RWPE1 (cell line): ENCODE results near the gene ZBTB47.

Source experiments
- CTCF ChIA-PET: fragments of 350-600 bp; sonication (Branson Sonifier 250); formaldehyde crosslinking; extraction: SDS; loops from one replicate; lab custom pipeline; 2021; lab: Yijun Ruan, JAX
- POLR2A ChIA-PET: fragments of 400-600 bp; formaldehyde crosslinking; extraction: SDS; loops from one replicate; lab custom pipeline; 2020; ENCODE audit warnings: antibody characterized with exemption; ENCODE audit not compliant: low non-redundant PET; lab: Yijun Ruan, JAX
- DNase-seq: peaks from one replicate; pipeline ENCODE4 v3.0.0; 2012; ENCODE audit warnings: low spot score
- H3K27ac ChIP-seq: fragments of 450-650 bp; 2 replicates; pipeline ENCODE4 v1.5.1; 2017
- CTCF ChIP-seq: fragments of 450-650 bp; conservative IDR thresholded peaks from 2 replicates; pipeline ENCODE4 v1.5.1; 2017; ENCODE audit warnings: low read depth, mild to moderate bottlenecking

Gene ZBTB47

DNA sequence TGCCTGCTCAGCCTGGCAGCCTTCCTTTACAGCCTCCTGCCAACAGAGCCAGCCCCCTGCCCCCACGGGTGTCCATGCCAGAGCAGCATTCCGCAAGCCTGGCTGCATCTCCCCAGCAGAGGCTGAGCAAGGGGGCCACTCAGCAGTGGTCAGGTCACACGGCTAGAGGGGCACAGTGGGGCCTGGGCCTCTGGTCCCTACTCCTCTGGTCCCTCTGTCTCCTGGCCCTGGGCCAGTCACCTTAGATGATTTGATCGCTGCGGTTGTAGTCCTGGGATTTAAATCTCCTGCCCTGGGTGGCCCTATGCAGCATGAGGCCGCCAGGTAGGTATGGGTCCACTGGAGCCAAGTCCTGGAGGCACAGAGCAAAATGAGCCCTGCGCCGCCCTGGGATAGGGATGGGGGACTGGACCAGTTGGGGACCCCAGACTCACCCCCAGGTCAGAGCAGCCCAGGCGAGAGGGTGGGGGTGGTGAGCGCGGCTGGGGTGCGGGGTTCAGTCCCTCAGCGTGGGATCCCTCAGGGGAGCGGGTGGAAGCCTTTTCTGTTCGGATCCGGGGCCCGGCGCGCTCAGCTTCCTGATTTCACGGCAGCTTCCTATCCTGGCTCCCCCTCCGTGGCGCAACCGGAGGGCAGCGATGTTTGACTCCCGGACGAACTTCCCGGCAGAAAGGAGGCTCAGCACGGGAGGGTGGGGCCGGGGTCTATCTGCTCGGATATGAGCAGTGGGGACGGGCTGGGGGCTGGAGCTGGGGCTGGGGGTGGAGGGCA lies at the start of gene ZBTB47:
Gene ZBTB47, plus strand, starts transcription at position 138 of the 771 bp plus-strand sequence. CDS start 4,659 bp downstream, outside the sequence.
- no peak for TF ChIP-seq CTCF
- peak within 1 kb of the TSS; percentile 86 for H3K27ac ChIP-seq
- ChIA-PET CTCF (interaction anchor here (1.0 kb wide), 1 partner anchor 11 kb away, joined by 3 read pairs; no protein-coding TSS in a partner anchor), POLR2A (no interaction called here)
- peak; percentile 34 for DNase-seq

DNA sequence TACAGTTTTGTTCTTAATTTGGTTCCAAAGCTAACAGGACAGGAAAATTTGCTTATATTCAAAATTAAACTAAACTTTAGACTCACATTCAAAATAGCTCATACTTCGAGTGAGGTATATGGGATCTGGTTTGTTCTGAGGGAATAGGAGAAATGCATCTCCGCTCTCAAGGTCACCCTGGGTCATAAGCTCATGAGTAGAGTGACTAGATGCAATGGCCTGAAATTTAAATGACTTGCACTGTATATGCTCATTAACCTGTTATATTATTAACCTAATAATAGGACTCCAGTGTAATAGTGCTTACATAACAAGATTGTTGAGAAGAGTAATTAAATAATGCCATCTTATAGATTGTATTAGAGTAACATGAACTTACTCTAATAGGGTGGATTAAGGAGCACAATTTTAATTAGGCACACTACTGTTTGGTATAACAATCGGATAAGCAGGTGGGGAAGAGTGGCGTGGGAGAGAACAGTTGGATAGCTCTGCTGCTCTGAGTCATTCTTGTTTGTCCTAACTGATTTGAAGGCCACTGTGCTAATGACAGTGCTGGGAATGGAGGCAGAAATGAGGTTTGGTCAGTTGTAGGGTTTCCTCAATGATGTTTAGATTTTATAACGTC lies 47.8 kb upstream of the ZBTB47 start:
- no peak overlapping the region for H3K27ac ChIP-seq
- TF ChIP-seq CTCF = no peak
- ChIA-PET CTCF (interaction anchor here (0.7 kb wide), 1 partner anchor 177 kb away, joined by 3 read pairs; no protein-coding TSS in a partner anchor), POLR2A (no interaction called here)
- no peak for DNase-seq

GRCh38 chr3:42608581-42608980 lies 44.9 kb upstream of the ZBTB47 start:
- DNase-seq = no peak
- CTCF ChIA-PET = interaction anchor here (0.6 to 1.1 kb wide), 2 partner anchors 11 to 104 kb away, joined by 3 read pairs; no protein-coding TSS in a partner anchor
- TF ChIP-seq CTCF = no peak
- POLR2A ChIA-PET = no interaction called here
- H3K27ac ChIP-seq = 0 out of 2 replicates have a peak overlapping the region, but pooled peaks have one; percentile 42

- ChIA-PET CTCF (no interaction called here), POLR2A (no interaction called here)
- TF ChIP-seq CTCF = no peak
- H3K27ac ChIP-seq = no peak overlapping the region
- DNase-seq = no peak
Observed at GRCh38 chr3:42610976-42611375, 42.5 kb upstream of the ZBTB47 start.

DNA sequence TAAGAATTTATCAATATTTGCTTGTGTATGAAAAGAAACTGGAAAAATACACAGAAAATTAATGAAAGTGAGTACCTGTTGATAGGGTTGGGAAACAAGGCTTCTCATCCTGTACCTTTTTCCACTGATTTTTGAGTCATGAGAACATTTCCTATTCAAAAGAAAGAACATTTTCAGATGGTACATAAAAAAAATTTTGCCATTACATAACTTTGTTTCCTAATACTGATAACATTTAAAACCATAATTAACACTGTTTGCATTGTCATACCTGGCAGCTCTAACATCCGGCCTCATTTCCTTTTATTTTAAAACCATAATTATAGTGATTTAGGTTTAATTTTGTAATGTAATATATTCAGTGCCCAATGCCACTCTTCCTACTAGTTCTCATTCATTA lies 41.3 kb upstream of the ZBTB47 start:
- POLR2A ChIA-PET = no interaction called here
- no peak overlapping the region for H3K27ac ChIP-seq
- CTCF ChIA-PET = no interaction called here
- DNase-seq = no peak
- no peak for TF ChIP-seq CTCF

DNA sequence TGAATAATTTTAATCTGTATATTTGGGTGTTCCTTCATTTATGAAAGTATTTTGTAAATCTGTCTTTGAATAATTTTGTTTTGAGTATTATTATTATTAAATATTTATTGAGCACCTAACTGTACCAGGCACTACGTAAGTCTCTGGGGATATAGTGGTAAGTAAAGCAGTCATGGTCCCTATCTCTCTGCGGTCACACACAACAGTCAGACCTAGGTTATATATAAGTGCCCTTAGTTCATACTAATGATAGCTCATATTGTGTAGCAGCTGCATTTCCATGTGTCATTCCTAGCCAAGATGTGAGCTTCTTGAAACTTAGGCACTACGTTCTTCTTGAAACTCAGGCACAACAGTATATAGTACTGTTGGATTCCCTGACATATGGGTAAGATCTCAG lies 40.6 kb upstream of the ZBTB47 start:
- H3K27ac ChIP-seq = no peak overlapping the region
- ChIA-PET CTCF (no interaction called here), POLR2A (no interaction called here)
- TF ChIP-seq CTCF = no peak
- DNase-seq = no peak
